ENCODE results near the gene RAP1GAP2.
A peak's percentile ranks its signal among the peaks of the same experiment; 100 is the strongest.

Gene RAP1GAP2

DNA sequence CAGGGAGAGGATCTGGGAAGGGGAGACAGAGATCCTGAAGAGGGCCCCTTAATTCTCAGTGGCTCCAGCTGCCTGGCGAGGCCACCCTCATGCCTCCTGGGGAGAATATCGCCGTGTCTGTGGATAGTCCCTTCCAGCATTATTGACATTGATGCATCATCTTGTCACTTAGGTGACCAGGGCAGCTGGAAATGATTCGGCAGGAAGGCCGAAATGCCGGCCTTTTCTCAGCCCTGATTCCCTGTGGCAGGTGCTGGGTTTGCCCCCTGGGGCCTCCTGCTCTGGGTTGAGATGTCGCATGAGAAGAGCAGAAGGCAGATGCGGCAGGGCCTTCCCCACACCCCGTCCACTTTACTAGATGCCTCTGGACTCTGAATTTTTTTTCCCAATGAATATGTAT lies 89.5 kb downstream of the RAP1GAP2 start:
- DNase-seq (ENCODE audit: low spot score): no peak

DNA sequence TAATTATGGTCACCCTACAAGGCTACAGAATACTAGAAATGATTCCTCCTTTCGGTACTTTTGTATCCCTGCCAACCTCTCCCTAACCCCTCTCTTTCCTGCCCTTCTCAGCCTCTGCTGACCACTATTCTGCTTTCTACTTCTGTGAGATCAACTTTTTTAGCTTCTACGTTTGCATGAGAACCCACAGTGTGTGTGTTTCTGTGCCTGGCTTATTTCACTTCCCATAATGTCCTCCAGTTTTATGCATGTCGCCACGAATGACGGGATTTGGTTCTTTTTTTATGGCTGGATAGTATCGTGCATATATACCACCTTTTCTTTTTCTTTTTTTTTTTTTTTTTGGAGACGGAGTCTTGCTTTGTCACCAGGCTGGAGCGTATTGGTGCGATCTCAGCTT lies 92.1 kb downstream of the RAP1GAP2 start:
- DNase-seq (ENCODE audit: low spot score): no peak

DNA sequence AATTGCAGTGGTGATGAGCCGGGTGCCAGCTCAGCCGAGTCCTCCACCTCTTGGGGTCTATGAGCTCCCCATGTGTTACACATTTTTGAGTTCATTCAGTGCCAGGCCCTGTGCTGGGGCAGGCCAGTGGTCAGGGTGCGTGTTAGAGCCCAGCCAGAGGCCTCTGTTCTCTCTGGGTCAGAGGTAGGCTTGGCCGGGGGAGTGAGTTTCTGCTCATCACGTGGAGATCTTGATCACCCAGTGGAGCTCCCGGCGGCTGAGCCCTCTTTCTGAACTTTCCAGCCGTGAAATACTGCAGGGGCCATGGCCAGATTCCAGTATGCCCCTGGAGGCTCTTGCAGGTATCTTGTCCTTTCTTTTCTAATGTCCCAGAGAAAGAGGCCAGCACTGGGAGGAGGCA lies 93.0 kb downstream of the RAP1GAP2 start:
- DNase-seq (ENCODE audit: low spot score): no peak

DNA sequence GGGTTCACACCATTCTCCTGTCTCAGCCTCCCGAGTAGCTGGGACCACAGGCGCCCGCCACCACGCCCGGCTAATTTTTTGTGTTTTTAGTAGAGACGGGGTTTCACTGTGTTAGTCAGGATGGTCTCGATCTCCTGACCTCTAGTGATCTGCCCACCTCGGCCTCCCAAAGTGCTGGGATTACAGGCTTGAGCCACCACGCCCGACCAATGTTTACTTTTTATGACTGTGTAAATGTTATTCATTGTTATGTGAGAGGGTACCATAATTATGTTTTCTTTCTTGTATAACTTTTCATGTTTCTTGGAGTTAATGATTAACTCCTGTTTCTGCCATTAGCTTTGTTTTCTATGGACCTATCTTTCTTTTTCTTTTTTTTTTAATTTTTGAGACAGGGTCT lies 94.5 kb downstream of the RAP1GAP2 start:
- peak; percentile 60 for DNase-seq (ENCODE audit: low spot score)

DNA sequence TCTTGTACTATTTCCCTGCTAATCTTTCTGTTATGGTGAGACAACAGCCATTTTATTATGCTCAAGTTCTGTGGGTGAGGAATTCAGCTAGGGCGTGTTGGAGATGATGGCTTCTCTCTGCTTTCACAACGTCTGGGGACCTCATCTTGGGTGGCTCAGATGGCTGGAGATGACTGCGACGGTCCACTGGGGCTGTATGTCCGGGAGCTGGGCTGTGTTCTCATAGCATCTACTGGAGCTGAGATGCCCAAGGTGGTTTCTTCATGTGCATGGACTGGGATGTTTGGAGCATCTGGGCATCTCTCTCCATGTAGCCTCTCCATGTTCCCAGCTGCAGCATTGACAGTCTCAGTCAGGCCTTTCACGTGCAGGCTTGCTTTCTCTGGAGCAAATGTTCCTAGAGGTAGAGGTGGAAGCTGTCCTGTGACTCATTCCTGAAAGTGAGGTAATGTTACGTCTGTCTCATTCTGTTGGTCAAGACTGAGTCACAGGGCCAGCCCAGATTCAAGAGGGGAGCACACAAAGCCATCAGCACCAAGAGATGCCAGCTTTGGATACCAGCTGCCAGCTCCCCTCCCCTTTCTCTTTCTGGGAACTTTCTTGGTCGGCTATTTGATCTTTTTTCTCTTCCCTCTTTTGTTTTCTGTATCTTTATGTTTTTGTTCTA lies 96.2 kb downstream of the RAP1GAP2 start:
- DNase-seq (ENCODE audit: low spot score): peak; percentile 94

DNA sequence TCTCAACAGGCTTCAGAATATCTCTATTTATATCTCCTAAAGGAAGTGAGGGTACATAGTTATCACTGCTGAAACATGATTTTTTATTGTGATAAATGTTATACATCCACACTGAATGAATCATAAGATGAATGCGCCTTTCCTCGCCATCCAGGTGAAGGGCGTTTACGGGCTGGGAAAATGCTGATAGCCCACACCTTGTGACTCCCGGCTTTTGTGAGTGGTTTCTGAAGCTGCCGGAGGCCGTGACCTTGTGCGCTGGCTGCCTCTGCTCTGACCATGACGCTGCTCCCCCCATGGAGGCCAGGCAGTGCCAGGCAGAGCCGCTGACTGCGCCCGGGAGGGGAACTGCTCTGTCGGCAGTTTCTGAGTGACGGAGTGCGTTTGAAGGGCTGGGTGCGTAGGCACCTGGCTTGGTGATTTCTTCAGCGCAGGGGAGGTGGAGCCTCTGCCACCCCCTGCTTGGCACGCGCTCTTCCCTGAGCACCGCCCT lies 97.2 kb downstream of the RAP1GAP2 start:
- peak; percentile 59 for DNase-seq (ENCODE audit: low spot score)

DNA sequence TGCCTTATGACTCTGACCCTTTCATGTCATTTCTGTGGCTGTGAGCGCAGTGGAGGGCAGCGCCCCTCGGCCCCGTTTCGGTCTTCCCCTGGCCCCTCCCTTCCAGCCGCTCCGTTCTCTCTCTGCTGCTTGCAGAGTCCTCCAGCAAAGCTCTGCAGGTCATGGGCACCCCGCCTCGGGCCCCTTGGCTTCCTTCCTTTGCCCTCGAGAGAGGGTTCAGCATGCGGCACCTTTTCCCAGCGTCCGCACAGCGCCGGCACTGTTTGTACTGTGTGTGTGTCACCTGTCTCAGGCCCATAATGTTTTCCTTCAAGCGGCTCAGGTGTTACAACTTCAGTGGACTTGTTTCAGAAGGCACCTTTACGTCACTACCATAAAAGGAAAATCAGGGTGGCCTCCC lies 98.5 kb downstream of the RAP1GAP2 start:
- no peak for DNase-seq (ENCODE audit: low spot score)

DNA sequence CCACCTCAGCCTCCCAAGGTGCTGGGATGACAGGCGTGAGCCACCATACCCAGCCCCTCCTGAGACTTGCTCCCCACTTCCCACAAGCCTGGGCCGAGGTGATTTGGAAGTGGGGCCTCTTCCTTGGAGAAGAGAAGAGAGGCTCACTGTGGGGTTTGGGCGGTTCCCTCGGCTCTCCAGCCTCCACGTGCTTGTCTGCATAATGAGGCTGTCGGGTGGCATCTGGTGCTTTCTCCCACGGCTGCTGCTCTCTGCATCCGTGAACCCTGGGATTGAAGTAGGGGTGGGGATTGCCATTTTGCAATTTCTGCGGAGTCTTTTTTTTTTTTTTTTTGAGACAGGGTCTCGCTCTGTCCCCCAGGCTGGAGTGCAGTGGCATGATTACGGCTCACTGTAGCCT lies 101.4 kb downstream of the RAP1GAP2 start:
- DNase-seq (ENCODE audit: low spot score): no peak

DNA sequence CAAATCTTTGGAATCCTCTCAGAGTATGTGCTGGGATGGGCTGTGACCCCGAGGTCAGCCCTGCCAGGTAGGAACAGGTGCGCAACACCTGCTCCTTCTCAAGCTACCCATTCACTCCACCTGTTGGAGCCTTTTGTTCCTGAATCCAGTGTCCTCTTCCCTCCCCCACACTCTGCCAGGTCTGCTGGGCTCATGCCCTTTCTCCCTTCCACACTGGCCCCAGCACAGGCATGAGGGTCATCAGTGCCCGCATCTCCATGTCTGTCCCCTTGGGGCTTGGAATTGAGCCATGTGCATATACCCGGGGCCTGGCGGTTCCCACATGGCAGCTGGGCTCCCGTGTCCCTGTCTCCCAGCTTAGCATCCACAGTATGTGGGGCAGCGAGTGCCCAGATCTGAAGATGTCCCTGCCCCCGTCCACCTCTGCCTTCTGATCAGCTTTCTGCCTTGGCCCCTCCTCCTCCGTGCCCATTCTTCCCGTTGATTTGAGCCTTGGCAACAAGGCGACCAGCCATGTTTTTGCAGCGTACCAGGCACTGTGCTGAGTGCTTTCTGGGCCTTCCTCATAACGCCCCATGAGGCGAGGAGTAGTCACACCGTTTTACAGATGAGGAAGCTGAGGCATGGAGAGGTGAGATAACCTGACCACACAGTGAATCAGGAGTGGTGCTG lies 102.2 kb downstream of the RAP1GAP2 start:
- no peak for DNase-seq (ENCODE audit: low spot score)

DNA sequence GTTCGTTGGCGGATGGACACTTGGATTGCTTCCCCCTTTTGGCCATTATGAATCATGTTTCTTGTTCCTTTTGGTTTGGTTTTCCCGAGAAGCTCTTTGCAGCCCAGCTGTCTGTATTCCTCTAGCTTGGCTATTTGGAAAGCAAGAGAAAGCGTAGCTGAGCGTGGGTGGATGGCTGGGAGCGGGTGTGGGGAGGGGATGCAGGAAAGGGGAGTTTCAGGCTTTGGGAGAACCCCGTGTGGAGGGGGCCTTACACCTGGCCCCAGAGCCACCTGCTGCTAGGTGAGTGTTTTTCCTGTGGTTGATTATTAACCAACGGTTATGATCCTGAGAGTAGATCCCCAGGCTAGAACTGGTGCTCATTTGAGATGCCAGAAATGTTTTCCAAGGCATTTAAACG lies 103.7 kb downstream of the RAP1GAP2 start:
- peak; percentile 72 for DNase-seq (ENCODE audit: low spot score)

DNA sequence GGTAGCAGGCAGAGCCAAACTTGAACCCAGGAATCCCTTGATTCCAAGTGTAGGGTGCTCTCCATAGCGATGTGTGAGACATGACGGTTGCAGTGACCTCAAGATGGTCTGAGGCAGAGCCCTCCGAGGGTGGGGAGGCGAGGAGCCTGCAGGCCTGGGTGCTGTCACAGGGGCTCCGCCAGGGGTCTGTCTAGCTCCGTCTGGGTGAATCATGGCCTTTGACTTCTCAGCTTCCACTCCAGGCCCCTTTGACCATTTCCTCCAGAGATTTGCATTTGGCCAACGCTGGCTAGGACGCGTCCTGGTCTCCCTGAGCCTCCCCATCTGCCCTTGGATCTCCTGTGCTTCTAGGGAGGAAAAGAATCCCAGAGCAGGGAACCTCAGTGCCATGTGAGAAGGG lies 104.6 kb downstream of the RAP1GAP2 start:
- DNase-seq (ENCODE audit: low spot score): no peak

DNA sequence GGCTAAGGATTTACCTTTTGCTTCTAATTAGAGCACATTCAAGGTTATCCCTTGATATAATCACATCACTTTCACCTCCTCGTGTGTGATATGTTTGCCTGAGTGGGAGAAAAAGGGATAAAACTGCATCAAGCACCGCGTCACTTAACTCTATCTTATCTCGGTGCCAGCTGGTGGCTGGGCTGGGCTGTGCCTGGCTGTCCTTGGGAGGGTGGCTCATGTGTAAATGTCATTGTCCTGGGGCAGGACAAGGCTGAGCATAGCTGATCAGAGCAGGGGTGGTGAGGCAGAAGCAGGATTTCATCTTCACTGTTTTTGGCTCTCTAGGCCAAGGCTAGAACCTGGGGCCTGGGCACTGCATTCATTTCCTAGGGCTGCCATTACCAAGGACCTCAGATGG lies 105.3 kb downstream of the RAP1GAP2 start:
- no peak for DNase-seq (ENCODE audit: low spot score)

DNA sequence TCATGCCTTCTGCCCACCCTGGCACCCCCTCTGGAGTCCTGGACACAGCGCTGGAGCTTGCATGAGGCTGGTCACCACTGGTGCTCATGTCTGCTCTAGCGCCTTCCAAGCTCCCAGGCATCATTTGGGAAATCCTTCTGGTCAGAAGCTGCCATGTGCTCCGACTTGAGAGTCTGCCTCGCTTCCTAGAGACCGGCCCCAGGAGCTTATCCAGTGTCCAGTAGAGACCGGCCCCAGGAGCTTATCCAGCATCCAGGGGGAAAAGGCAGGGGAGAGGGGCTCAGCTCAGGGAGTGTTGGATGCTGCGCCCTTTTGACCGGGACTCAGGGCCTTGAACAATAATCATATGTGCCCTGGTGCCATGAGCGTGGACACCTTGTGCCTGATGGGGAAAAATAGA lies 106.3 kb downstream of the RAP1GAP2 start:
- no peak for DNase-seq (ENCODE audit: low spot score)

DNA sequence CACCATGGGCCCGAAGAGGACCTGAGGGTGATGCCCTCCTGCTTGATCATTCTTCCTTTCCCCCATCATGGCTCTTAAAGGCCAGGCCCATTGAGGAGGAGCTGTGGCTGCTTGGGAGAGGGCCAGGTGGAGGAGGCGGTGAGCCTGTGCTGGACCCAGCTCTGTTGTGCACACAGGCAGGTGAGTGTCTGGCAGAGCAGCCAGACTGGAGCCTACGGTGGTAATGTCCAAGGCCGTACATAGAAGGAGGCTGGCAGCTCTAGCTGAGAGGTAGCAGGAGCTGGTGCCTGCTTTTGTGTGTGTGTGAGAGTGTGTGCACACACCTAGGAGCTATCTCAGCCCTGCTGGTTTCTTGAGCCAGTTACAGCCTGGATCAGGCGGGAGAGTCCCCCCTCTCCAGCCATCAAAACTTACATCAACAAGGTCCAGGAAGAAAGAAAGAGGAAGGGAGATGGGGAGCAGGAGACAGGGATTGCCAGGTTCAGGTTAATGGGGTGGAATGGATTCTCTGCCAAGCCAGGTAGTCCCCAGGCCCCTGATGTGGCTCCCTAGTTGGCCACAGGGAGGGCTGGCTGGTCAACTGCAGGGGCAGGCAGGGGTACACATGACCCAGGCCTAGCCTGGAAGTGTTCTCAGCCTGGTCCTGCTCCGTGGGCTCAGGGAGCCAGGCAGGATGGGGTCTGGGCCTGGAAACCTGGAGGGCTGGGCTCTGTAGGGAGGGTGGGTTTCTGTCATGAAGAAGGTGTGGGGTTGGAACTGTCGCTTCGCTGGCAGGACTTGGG lies 107.1 kb downstream of the RAP1GAP2 start:
- no peak for DNase-seq (ENCODE audit: low spot score)

DNA sequence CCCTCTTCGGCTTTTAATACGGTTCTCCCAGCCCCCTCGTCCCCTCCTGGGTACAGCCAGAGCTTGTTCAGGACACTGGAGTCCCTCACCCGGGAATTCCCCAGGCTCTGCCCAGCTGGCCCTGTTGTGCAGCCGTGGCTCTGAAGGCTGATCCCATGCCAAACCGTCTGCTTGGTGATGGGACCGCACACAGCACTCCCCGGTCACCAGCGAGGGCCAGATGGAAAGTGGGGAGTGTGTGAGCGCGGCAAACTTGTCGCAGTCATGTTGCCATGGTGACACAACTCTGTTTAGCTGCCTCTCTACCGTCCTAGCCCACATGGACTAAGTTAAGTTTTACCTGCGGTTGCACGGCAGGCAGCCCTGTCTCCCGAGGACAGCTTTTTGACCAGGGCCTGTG lies 107.9 kb downstream of the RAP1GAP2 start:
- no peak for DNase-seq (ENCODE audit: low spot score)

DNA sequence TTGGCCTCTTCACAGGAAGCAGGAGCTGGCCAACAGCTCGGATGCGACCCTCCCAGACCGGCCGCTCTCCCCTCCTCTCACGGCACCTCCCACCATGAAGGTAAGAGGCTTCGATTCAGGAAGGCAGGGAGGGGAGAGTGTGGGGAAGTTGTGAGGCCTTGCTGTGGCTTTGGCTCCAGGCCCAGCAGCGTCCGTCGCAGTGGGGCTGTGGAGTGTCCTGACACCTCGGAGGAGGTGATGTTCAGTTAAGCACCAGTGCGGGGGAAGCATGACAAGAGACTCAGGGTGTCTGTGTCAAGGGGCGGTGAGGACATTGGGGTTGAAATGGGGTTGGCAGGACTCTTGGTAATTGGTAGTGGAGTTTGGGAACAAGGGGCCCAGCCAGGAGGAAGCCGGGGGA lies 109.0 kb downstream of the RAP1GAP2 start:
- no peak for DNase-seq (ENCODE audit: low spot score)

DNA sequence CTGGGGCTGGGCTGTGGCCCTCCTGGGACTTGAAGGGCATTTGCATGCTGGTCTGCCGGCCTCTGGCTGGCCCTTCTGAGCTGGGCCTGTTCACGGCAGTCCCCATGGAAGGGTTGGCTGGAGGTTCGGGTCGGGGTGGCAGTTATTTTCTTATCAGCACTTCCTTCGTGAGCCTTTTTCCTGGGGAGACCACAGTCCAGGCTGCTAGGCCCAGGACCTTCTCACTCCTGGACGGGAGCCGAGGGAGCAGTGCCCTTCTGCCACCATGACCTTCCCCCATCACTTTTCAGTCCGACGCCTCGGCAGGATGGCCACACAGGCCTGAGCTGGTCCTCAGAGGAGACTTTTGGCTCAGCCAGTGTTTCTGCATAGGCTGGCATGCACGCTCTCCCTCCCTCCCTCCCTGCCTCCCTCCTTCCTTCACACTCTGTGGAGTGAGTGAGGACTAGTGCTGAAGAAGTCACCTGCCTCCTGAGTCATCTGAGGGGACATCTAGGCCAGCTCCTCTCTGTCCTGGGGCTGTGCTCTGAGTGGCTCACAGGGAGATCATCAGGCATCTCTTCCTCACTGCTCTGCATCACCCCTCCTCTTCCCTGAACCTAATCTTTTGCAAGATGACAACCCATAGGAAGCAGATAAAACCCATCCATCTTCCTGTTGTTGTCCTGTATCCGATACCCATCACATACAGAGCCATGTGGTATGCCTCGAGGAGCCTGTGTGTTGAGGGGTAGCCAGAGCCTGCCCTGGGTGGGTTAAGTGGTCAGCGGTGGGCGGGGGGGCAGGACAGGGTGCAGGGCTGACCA lies 109.7 kb downstream of the RAP1GAP2 start:
- DNase-seq (ENCODE audit: low spot score): no peak

DNA sequence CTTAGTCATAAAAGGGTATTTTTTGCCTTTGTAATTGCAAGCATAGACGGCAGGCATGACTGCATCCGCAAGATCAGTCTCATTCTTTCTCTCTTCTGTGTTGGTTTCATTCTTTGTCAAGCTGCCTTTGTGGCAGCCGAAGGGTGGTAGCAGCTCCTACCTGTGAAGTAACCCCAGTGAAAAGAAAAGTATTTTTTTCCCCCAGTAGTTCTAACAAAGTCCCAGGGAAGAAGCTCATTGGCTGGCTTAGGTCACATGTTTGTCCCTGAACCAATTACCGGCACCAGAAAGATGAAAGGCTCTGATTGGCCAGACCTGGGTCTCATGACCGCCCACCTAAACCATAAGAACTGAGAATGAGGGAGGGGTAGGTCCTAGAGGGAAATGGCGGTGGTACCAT lies 110.7 kb downstream of the RAP1GAP2 start:
- DNase-seq (ENCODE audit: low spot score): no peak

DNA sequence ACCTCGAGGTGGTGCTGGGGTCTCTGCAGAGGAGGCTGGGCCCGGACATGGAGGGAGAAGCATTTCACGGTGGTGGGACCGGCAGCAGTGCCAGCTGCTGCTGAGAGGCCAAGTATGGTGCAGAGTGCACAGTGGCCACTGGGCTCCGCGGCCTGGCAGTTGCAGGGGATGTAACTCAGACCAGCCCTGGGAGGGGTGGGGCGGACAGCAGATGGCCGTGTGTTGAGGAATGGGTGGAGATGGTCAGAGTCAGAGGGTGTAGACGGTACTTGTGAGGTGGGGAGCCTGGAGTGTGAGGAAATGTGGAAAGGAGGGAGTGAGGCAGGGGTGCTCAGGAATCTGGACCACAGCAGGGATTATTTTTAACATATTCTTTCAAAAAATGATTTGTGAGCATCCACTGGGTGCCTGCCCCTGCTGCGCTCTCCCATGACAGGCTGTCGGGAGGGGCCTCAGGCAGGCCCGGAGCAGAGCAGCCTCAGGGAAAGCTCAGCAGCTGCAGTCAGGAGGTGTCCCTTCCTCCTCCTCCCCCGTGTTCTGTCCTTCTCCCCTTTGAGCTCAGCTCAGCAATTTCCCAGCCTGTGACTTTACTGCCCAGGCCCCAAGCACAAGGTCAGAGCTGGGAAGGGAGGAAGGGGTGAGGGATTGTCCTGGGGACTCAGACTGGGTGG lies 113.1 kb downstream of the RAP1GAP2 start:
- no peak for DNase-seq (ENCODE audit: low spot score)

DNA sequence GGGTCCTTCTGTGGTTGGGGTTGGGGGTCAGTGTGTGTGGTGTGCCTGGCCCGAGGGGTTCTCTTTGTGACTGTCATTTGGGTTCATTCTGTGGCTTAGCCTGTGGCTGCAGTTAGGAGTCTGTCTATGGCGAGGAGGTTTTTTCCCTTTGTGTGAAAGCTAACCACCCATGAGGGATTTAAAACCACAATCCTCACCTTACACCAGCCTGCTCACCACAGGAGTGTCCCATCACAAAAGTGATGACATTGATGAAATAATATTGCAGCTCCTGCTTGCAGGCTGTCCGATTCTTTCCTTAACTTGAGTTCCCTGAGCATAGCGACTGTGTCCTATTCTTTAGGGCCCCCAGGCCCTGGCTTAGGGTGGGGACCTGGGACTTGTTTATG lies 113.6 kb downstream of the RAP1GAP2 start:
- peak; percentile 76 for DNase-seq (ENCODE audit: low spot score)

DNA sequence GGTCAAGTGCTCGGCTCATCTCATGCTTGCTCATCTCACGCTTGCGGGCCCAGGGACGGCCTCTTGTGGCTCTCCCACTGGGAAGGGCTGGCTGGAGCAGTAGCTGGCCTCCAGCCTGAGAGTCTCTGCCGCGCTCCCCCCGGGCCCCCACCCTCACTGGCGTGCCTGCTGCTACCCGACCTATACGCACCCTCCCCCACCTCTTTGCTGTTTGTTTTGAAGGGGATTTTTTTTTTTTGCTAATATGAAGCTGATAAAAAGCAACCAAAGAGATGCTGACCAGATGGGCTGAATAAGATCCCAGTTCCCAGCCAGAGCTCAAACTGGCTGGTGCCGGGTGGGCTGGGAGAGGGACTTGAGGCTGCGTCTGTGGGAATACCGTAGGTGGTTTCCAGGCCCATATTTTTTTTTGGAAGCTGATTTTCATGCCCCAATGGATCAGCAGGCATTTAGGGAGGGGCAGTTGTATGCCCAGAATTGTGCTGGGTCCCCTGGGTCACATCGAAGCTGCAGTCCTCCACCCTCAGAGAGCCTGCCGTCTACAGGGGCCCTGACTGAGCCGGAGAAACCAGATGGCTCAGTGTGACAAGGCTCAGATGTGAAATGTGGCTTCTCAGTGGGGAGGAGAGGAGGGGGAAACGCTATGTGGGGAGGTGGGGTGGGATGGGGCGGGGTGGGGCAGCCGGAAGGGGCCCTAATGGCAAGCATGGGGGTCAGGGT lies 115.0 kb downstream of the RAP1GAP2 start:
- DNase-seq (ENCODE audit: low spot score): no peak
